A549 (cell line): ENCODE measurements around the gene LHX2. TPM values are rescaled to one million over a fixed set of nuclear protein-coding genes. Genes with fewer than 3 reads are reported as not detected.

Experiments used
- ATAC-seq, 2 experiments: fragments of 200-7000 bp in 1 of 2; fragments of >200 bp in 1 of 2; cut with Nextera tagmentation in 1 of 2; cut with Tn5 transposase in 1 of 2; 3 replicates each; pipeline versions ENCODE4 v1.8.0 to v1.9.1; 2018 to 2020; ENCODE audit warnings: mild to moderate bottlenecking in 1 of 2, moderate library complexity in 1 of 2
- CTCF ChIA-PET: fragments of 300-600 bp; sonication (Branson Sonifier 250); formaldehyde crosslinking; extraction: SDS; loops from one replicate; lab custom pipeline; 2021; ENCODE audit warnings: antibody characterized with exemption, inconsistent platforms; lab: Yijun Ruan, JAX
- POLR2A ChIA-PET: fragments of 350-600 bp; formaldehyde crosslinking; extraction: SDS; loops from one replicate; lab custom pipeline; 2021; ENCODE audit warnings: antibody characterized with exemption, inconsistent platforms; lab: Yijun Ruan, JAX
- DNase-seq, 2 experiments: peaks; one replicate each; pipeline versions ENCODE4 v3.0.0 to v3.0.0-alpha.2; 2011 to 2016; ENCODE audit warnings: low read depth in 1 of 2, low spot score in 1 of 2
- FAIRE-seq: peaks from 2 replicates; lab custom pipeline; 2011; peaks lifted over from hg19 to GRCh38; lab: Jason Lieb, UNC
- H3K27ac ChIP-seq, 2 experiments: fragments of >200 bp; sonication (Bioruptor Twin); formaldehyde crosslinking; 3 replicates each; pipeline ENCODE4 v1.5.1; 2016 to 2017
- H3K4me1 ChIP-seq: fragments of >200 bp; sonication (Bioruptor Twin); formaldehyde crosslinking; 3 replicates; pipeline ENCODE4 v1.6.1; 2016
- H3K4me2 ChIP-seq: fragments of >200 bp; sonication (Bioruptor Twin); formaldehyde crosslinking; 3 replicates; pipeline ENCODE4 v1.6.1; 2016
- H3K4me3 ChIP-seq: fragments of >200 bp; sonication (Bioruptor Twin); formaldehyde crosslinking; 3 replicates; pipeline ENCODE4 v1.5.1; 2016
- H3K9me3 ChIP-seq: fragments of >200 bp; sonication (Bioruptor Twin); formaldehyde crosslinking; 3 replicates; pipeline ENCODE4 v1.6.1; 2016
- BHLHE40 ChIP-seq: IDR thresholded peaks from 2 replicates; pipeline ENCODE4 v1.6.1; 2012; ENCODE audit warnings: low read depth, low read length, inconsistent platforms
- CBX2 ChIP-seq: fragments of 200-600 bp; sonication (generic); IDR thresholded peaks from 2 replicates; pipeline ENCODE4 v1.6.1; 2016; ENCODE audit warnings: low read depth, mild to moderate bottlenecking, borderline replicate concordance
- CBX8 ChIP-seq: fragments of 200-600 bp; sonication (generic); IDR thresholded peaks from 2 replicates; pipeline ENCODE4 v1.6.1; 2016
- CHD2 ChIP-seq: fragments of 150-350 bp; IDR thresholded peaks from 2 replicates; pipeline ENCODE4 v1.6.1; 2014; ENCODE audit warnings: low read length; ENCODE audit not compliant: partially characterized antibody
- EHF ChIP-seq: fragments of 250-450 bp; sonication (Bioruptor Pico); IDR thresholded peaks from 2 replicates; pipeline ENCODE4 v1.5.0; 2020; ENCODE audit warnings: mild to moderate bottlenecking
- EHMT2 ChIP-seq: fragments of 200-600 bp; sonication (generic); IDR thresholded peaks from 2 replicates; pipeline ENCODE4 v1.6.1; 2016; ENCODE audit warnings: antibody characterized with exemption, low read depth, mild to moderate bottlenecking, moderate library complexity
- ESRRA ChIP-seq: fragments of 150-350 bp; IDR thresholded peaks from 2 replicates; pipeline ENCODE4 v1.6.1; 2014; ENCODE audit warnings: mild to moderate bottlenecking, low read length, borderline replicate concordance
- FOSB ChIP-seq: fragments of 250-450 bp; sonication (Bioruptor Pico); IDR thresholded peaks from 2 replicates; pipeline ENCODE4 v1.5.0; 2020; ENCODE audit warnings: mild to moderate bottlenecking, moderate library complexity
- GATA3 ChIP-seq: IDR thresholded peaks from 2 replicates; pipeline ENCODE4 v1.6.1; 2012; ENCODE audit warnings: borderline replicate concordance
- HOXB13 ChIP-seq: fragments of 250-450 bp; sonication (Bioruptor Pico); IDR thresholded peaks from 2 replicates; pipeline ENCODE4 v1.5.0; 2020; ENCODE audit warnings: low read depth, mild to moderate bottlenecking, moderate library complexity
- KDM5A ChIP-seq: fragments of 200-600 bp; sonication (generic); IDR thresholded peaks from 2 replicates; pipeline ENCODE4 v1.6.1; 2016; ENCODE audit warnings: antibody characterized with exemption, mild to moderate bottlenecking
- NR3C1 ChIP-seq: fragments of >200 bp; sonication (Bioruptor Twin); formaldehyde crosslinking; IDR thresholded peaks from 3 replicates; pipeline ENCODE4 v1.6.1; 2017
- PHF8 ChIP-seq: fragments of 200-600 bp; sonication (generic); IDR thresholded peaks from 2 replicates; pipeline ENCODE4 v1.6.1; 2016; ENCODE audit warnings: low read depth, mild to moderate bottlenecking, antibody characterized with exemption, moderate library complexity, borderline replicate concordance
- RAD21 ChIP-seq, 2 experiments: fragments of >200 bp in 1 of 2; sonication (Bioruptor Twin) in 1 of 2; formaldehyde crosslinking in 1 of 2; IDR thresholded peaks in 1 of 2; conservative IDR thresholded peaks in 1 of 2; 2 replicates in 1 of 2; 3 replicates in 1 of 2; pipeline ENCODE4 v1.6.1; 2012 to 2018; ENCODE audit warnings: inconsistent platforms in 1 of 2
- SREBF2 ChIP-seq: fragments of 450-650 bp; IDR thresholded peaks from 2 replicates; pipeline ENCODE4 v1.6.1; 2014; ENCODE audit warnings: mild to moderate bottlenecking, moderate library complexity
- ZC3H11A ChIP-seq: fragments of 450-650 bp; IDR thresholded peaks from 2 replicates; pipeline ENCODE4 v1.6.1; 2014; ENCODE audit warnings: antibody characterized with exemption, mild to moderate bottlenecking
- ZFP36 ChIP-seq: fragments of 450-650 bp; IDR thresholded peaks from 2 replicates; pipeline ENCODE4 v1.6.1; 2014; ENCODE audit warnings: borderline replicate concordance; ENCODE audit not compliant: partially characterized antibody
- WGBS: methylation state at CpG from one replicate; pipeline ENCODE4 v1.1.6; 2017; ENCODE audit errors: missing lambda C conversion rate; 5-methylcytosine and 5-hydroxymethylcytosine counted together
- polyA plus RNA-seq, 4 experiments: library from polyadenylated mRNA; depleted of rRNA in 3 of 4; stranded (reverse); fragments of >200 nt; fragmentation: RNase III in 1 of 4; extraction: RNeasy Plus Mini Kit Qiagen cat#74134 plus additional on column Dnase treatment in 1 of 4; gene quantifications; 2 replicates in 3 of 4; 3 replicates in 1 of 4; pipeline ENCODE4 v1.2.3, GENCODE V29; 2011 to 2017
- TF ChIP-seq, protein P1 (sequence below): fragments of >200 bp; sonication (Bioruptor Twin); formaldehyde crosslinking; IDR thresholded peaks from 3 replicates; pipeline ENCODE4 v1.6.1; 2016
- TF ChIP-seq, protein P2 (sequence below): fragments of >200 bp; sonication (Bioruptor Twin); formaldehyde crosslinking; IDR thresholded peaks from 2 replicates; pipeline ENCODE4 v1.6.1; 2016
- TF ChIP-seq, protein P3 (sequence below): fragments of 450-650 bp; IDR thresholded peaks from 2 replicates; pipeline ENCODE4 v1.6.1; 2014; ENCODE audit warnings: antibody characterized with exemption
- TF ChIP-seq, protein P4 (sequence below): IDR thresholded peaks from 2 replicates; pipeline ENCODE4 v1.6.1; 2012
- TF ChIP-seq, protein P5 (sequence below): fragments of 250-450 bp; sonication (Bioruptor Pico); IDR thresholded peaks from 2 replicates; pipeline ENCODE4 v1.5.0; 2021; ENCODE audit warnings: mild to moderate bottlenecking, moderate library complexity, borderline replicate concordance

The LHX2 gene
- polyA plus RNA-seq, 2 of the 4 experiments (the other 2 are of a cell fraction) = 2.4 to 4.4 TPM

DNA sequence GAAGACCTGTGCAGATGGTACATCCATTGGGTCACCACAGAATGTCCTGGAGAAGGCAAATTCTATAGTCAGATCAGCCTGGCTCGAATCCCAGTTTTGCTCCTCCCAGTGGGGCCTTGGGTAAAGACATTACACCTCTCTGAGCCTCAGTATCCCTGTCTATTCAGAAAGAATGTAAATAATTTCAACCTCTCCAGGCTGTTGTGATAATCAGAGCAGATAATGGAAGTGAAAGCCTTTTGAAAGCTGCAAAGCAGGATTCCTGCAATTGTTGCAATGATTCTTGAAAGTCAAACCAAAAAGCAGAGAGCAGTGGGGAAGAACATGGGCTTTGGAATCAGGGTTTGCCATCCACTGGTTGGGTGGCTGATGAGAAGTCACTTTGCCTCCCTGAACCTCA lies 63.2 kb downstream of the LHX2 start:
- Histone ChIP-seq H3K27ac (no peak overlapping the region), H3K9me3 (peaks cover 4% of the 10 kb centered on the region; the same call in 1 of the 3 replicates), H3K4me3 (no peak overlapping the region), H3K4me1 (peaks cover 24% of the 10 kb centered on the region), H3K4me2 (no peak overlapping the region)
- DNase-seq (no peak), ATAC-seq (no peak), FAIRE-seq (no peak)
- ChIA-PET POLR2A (no interaction called here), CTCF (interaction anchor here (0.6 kb wide), 1 partner anchor 52 kb away, joined by 3 read pairs; no protein-coding TSS in a partner anchor)
- no peak for TF ChIP-seq ZC3H11A
- TF ChIP-seq HOXB13 = no peak
- TF ChIP-seq CHD2 = no peak
- no peak for TF ChIP-seq EHF (CRISPR knock-in tag)
- TF ChIP-seq, protein P1, sequence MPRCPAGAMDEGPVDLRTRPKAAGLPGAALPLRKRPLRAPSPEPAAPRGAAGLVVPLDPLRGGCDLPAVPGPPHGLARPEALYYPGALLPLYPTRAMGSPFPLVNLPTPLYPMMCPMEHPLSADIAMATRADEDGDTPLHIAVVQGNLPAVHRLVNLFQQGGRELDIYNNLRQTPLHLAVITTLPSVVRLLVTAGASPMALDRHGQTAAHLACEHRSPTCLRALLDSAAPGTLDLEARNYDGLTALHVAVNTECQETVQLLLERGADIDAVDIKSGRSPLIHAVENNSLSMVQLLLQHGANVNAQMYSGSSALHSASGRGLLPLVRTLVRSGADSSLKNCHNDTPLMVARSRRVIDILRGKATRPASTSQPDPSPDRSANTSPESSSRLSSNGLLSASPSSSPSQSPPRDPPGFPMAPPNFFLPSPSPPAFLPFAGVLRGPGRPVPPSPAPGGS = no peak
- TF ChIP-seq, protein P2, sequence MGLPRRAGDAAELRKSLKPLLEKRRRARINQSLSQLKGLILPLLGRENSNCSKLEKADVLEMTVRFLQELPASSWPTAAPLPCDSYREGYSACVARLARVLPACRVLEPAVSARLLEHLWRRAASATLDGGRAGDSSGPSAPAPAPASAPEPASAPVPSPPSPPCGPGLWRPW = no peak
- no peak for TF ChIP-seq RAD21 (conservative IDR thresholded peaks at IDR 0.05 in 1 of 2, IDR thresholded peaks at IDR 0.05 in 1 of 2)
- 0% methylated on average over 1 of the region's 1 CpG for WGBS

DNA sequence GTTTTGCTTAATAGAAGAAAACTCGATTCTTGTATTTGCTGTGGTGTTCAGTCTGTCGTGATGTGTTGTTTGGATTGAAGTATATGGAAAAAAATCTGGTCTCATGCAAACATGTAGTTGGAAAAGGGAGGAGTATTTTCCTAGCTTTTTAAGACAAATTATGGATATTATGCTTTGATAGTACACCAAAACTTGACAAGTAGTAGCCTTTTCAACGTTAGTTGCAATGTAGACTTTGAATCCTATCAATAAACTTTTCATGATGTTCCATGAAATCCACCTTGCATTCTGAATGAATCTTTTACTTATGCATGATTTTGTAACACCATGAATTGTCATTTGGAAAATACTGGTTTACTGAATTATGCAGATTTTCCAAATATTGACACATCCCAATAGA lies 64.2 kb downstream of the LHX2 start:
- ATAC-seq = no peak
- peaks cover 3% of the 10 kb centered on the region; the same call in 1 of the 3 replicates for H3K9me3 ChIP-seq
- FAIRE-seq = no peak
- 83% methylated on average over 3 of the region's 3 CpGs for WGBS
- H3K4me2 ChIP-seq = no peak overlapping the region
- TF ChIP-seq, protein P3, sequence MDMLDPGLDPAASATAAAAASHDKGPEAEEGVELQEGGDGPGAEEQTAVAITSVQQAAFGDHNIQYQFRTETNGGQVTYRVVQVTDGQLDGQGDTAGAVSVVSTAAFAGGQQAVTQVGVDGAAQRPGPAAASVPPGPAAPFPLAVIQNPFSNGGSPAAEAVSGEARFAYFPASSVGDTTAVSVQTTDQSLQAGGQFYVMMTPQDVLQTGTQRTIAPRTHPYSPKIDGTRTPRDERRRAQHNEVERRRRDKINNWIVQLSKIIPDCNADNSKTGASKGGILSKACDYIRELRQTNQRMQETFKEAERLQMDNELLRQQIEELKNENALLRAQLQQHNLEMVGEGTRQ = no peak
- TF ChIP-seq CBX2 = no peak
- no peak for TF ChIP-seq CBX8
- no peak for TF ChIP-seq BHLHE40
- DNase-seq = no peak
- H3K4me3 ChIP-seq = no peak overlapping the region
- CTCF ChIA-PET = interaction anchor here (0.9 kb wide), 1 partner anchor 51 kb away, joined by 3 read pairs; no protein-coding TSS in a partner anchor
- POLR2A ChIA-PET = no interaction called here
- H3K4me1 ChIP-seq = peaks cover 25% of the 10 kb centered on the region
- H3K27ac ChIP-seq = no peak overlapping the region

DNA sequence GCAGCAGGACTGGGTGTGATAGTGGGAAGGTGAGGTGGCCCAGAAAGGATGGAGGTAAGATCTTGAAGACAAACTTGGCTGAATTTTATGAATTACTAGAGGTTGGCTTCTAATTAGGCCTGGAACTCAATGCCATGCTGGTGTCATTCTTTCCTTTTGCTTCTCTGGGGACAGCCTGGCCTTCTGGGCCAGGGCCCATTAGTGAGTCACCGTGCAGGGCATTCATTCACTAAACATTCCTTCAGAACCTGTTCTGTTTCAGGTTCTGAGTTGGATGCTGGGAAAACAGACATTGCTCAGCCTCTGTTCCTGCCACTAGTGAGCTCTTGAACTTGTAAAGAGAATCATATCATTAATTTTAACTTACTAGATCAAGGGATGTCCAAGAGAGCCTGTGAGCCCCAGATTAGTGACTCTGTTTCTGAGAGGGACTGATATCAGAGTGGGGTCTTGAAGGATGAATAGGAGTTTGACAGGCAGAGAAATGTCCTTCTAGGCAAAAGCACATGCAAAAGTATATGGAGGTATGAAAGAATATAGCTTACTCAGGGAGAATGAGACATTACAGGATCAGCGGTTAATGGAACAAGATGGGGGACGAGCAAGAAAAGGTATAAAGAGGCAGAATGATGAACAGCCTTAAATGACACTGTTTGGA lies 66.5 kb downstream of the LHX2 start:
- no peak overlapping the region for H3K4me3 ChIP-seq
- ATAC-seq (peak; percentile 38 to 41; a peak in 2 of 6 replicates), DNase-seq (no peak), FAIRE-seq (no peak)
- ChIA-PET POLR2A (no interaction called here), CTCF (interaction anchor here (0.7 to 1.5 kb wide), 4 partner anchors 31 to 329 kb away, joined by 3 to 8 read pairs (median 4); no protein-coding TSS in a partner anchor)
- H3K9me3 ChIP-seq = no peaks in the 10 kb centered on the region
- H3K4me1 ChIP-seq = peaks cover 25% of the 10 kb centered on the region
- WGBS = 58% methylated on average over 3 of the region's 3 CpGs
- H3K27ac ChIP-seq = peak overlapping the region in 1 of 2 experiments; percentile 62; a peak in 2 of 6 replicates
- TF ChIP-seq PHF8 (no peak), ESRRA (no peak), SREBF2 (no peak), KDM5A (no peak), CHD2 (no peak), NR3C1 (no peak), CBX8 (no peak), ZFP36 (no peak), RAD21 (conservative IDR thresholded peaks at IDR 0.05 in 1 of 2, IDR thresholded peaks at IDR 0.05 in 1 of 2) (no peak), EHMT2 (no peak), GATA3 (no peak), FOSB (CRISPR knock-in tag) (no peak)
- TF ChIP-seq, protein P4, sequence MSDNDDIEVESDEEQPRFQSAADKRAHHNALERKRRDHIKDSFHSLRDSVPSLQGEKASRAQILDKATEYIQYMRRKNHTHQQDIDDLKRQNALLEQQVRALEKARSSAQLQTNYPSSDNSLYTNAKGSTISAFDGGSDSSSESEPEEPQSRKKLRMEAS = no peak
- TF ChIP-seq, protein P2 = no peak
- TF ChIP-seq, protein P5, sequence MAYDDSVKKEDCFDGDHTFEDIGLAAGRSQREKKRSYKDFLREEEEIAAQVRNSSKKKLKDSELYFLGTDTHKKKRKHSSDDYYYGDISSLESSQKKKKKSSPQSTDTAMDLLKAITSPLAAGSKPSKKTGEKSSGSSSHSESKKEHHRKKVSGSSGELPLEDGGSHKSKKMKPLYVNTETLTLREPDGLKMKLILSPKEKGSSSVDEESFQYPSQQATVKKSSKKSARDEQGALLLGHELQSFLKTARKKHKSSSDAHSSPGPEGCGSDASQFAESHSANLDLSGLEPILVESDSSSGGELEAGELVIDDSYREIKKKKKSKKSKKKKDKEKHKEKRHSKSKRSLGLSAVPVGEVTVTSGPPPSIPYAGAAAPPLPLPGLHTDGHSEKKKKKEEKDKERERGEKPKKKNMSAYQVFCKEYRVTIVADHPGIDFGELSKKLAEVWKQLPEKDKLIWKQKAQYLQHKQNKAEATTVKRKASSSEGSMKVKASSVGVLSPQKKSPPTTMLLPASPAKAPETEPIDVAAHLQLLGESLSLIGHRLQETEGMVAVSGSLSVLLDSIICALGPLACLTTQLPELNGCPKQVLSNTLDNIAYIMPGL = no peak
- peak overlapping the region; percentile 59; the same call in 2 of the 3 replicates for H3K4me2 ChIP-seq
